GM12878 (cell line): ENCODE data around the gene TMEM186. TPM values are rescaled to one million over a fixed set of nuclear protein-coding genes. Genes with fewer than 3 reads are reported as not detected.

Experiments used
- ATAC-seq: fragments of 200-7000 bp; cut with Tn5 transposase; 3 replicates; pipeline ENCODE4 v1.9.1; 2020; ENCODE audit warnings: mild to moderate bottlenecking, moderate library complexity
- BruUV-seq: library from RNA; stranded (reverse); fragments of 400-500 nt; replicated peaks from 2 replicates; lab custom pipeline; 2021; lab: Mats Ljungman, UMichigan
- CTCF ChIA-PET: fragments of 300-600 bp; sonication (Branson Sonifier 250); formaldehyde crosslinking; extraction: SDS; loops from one replicate; lab custom pipeline; 2021; ENCODE audit warnings: inconsistent platforms; lab: Yijun Ruan, JAX
- POLR2A ChIA-PET: fragments of 350-600 bp; formaldehyde crosslinking; extraction: SDS; loops from one replicate; lab custom pipeline; 2021; ENCODE audit warnings: inconsistent platforms; lab: Charles Lee
- RAD21 ChIA-PET: fragments of 300-600 bp; sonication (Branson Sonifier 250); formaldehyde crosslinking; loops from one replicate; lab custom pipeline; 2023; ENCODE audit warnings: antibody characterized with exemption; ENCODE audit not compliant: unreplicated experiment; lab: Charles Lee
- SMC1A ChIA-PET: fragments of 300-600 bp; sonication (Branson Sonifier 250); formaldehyde crosslinking; loops from one replicate; lab custom pipeline; 2023; ENCODE audit not compliant: unreplicated experiment, uncharacterized antibody; lab: Charles Lee
- DNase-seq: peaks from one replicate; pipeline ENCODE4 v3.0.0-alpha.2; 2011; ENCODE audit warnings: low read depth, low spot score
- FAIRE-seq: peaks from 3 replicates; lab custom pipeline; 2011; peaks lifted over from hg19 to GRCh38; lab: Jason Lieb, UNC
- H2AFZ ChIP-seq: 2 replicates; pipeline ENCODE4 v1.6.0; 2011; ENCODE audit warnings: low read depth, low read length, control low read depth; ENCODE audit not compliant: control insufficient read depth
- H3K27ac ChIP-seq: 2 replicates; pipeline ENCODE4 v1.5.1; 2011; ENCODE audit warnings: control low read depth; ENCODE audit not compliant: control insufficient read depth, insufficient read depth
- H3K27me3 ChIP-seq, 2 experiments: replicated peaks in 1 of 2; 2 replicates each; pipeline versions ENCODE4 v1.6.0 to v1.6.1; 2011; ENCODE audit warnings: low read length in 1 of 2; ENCODE audit not compliant: control insufficient read depth in 2 of 2, insufficient read depth in 2 of 2
- H3K36me3 ChIP-seq, 2 experiments: 2 replicates each; pipeline ENCODE4 v1.5.1; 2011; ENCODE audit warnings: low read length in 1 of 2; ENCODE audit not compliant: control insufficient read depth in 2 of 2, insufficient read depth in 2 of 2
- H3K4me1 ChIP-seq: 2 replicates; pipeline ENCODE4 v1.6.1; 2011; ENCODE audit warnings: mild to moderate bottlenecking, low read length, moderate library complexity, mixed read lengths; ENCODE audit not compliant: control insufficient read depth, insufficient read depth
- H3K4me2 ChIP-seq: 2 replicates; pipeline ENCODE4 v1.6.0; 2011; ENCODE audit warnings: control low read depth; ENCODE audit not compliant: control insufficient read depth, insufficient read depth
- H3K4me3 ChIP-seq: fragments of 200-600 bp; sonication (generic); 2 replicates; pipeline ENCODE4 v1.5.1; 2016
- H3K79me2 ChIP-seq: 2 replicates; pipeline ENCODE4 v1.6.0; 2011; ENCODE audit warnings: low read length; ENCODE audit not compliant: control insufficient read depth, insufficient read depth
- H3K9ac ChIP-seq: 2 replicates; pipeline ENCODE4 v1.8.0; 2011; ENCODE audit warnings: low read length, control low read depth, mixed read lengths; ENCODE audit not compliant: control insufficient read depth, insufficient read depth
- H3K9me3 ChIP-seq: replicated peaks from 3 replicates; pipeline ENCODE4 v1.5.1; 2011; ENCODE audit warnings: mild to moderate bottlenecking, low read length; ENCODE audit not compliant: control insufficient read depth, insufficient read depth
- H4K20me1 ChIP-seq: 2 replicates; pipeline ENCODE4 v1.6.0; 2011; ENCODE audit not compliant: control insufficient read depth, insufficient read depth
- CREM ChIP-seq: IDR thresholded peaks from 2 replicates; pipeline ENCODE4 v1.6.1; 2014; ENCODE audit warnings: antibody characterized with exemption, low read depth
- HDAC6 ChIP-seq: fragments of 200-600 bp; sonication (generic); IDR thresholded peaks from one replicate; pipeline ENCODE4 v1.8.0; 2017; ENCODE audit warnings: antibody characterized with exemption; ENCODE audit not compliant: unreplicated experiment
- NRF1 ChIP-seq: conservative IDR thresholded peaks from 2 replicates; pipeline ENCODE4 v1.6.1; 2011; ENCODE audit warnings: mild to moderate bottlenecking, low read depth, low read length, improper control_type of control experiment
- SMARCA5 ChIP-seq: fragments of 450-650 bp; IDR thresholded peaks from 2 replicates; pipeline ENCODE4 v1.6.1; 2017; ENCODE audit warnings: mild to moderate bottlenecking
- TBL1XR1 ChIP-seq: IDR thresholded peaks from 2 replicates; pipeline ENCODE4 v1.6.1; 2012; ENCODE audit warnings: low read depth, low read length, improper control_type of control experiment
- ZNF217 ChIP-seq: fragments of 450-650 bp; IDR thresholded peaks from 2 replicates; pipeline ENCODE4 v1.6.1; 2017; ENCODE audit warnings: antibody characterized with exemption, mild to moderate bottlenecking
- WGBS: methylation state at CpG from one replicate; pipeline ENCODE4 v1.1.6; 2016; ENCODE audit warnings: low lambda C conversion rate; ENCODE audit not compliant: insufficient replicate concordance, insufficient coverage; ENCODE audit errors: missing lambda C conversion rate; 5-methylcytosine and 5-hydroxymethylcytosine counted together
- in situ Hi-C: fragments of 300-500 bp; cut with MboI; formaldehyde crosslinking; loops from 9 replicates; pipeline ENCODE4 v1.14.3; 2018; ENCODE audit warnings: mixed read lengths
- intact Hi-C: fragments of 100-400 bp; cut with micrococcal nuclease; formaldehyde crosslinking; loops from one replicate; pipeline ENCODE4 v1.14.2; 2022; ENCODE audit not compliant: unreplicated experiment
- polyA plus RNA-seq, 11 experiments: library from polyadenylated mRNA; depleted of rRNA in 4 of 11; unstranded in 6 of 11; stranded (reverse) in 5 of 11; fragments of >200 nt; fragmentation: Nextera tagmentation in 4 of 11; fragmentation: Illumina TruSeq in 1 of 11; extraction: Ambion mirVana in 4 of 11; extraction: Trizol in 1 of 11; gene quantifications; 1 replicate in 1 of 11; 2 replicates in 10 of 11; pipeline versions ENCODE4 v1.2.1 to v1.2.3, GENCODE V29; 2011 to 2016; ENCODE audit warnings: inconsistent platforms in 2 of 11, missing spikeins in 2 of 11, low read depth in 1 of 11
- total RNA-seq, 4 experiments: library from RNA; depleted of rRNA in 3 of 4; stranded (reverse); fragments of >200 nt in 3 of 4; fragmentation: Illumina TruSeq in 1 of 4; extraction: Trizol in 1 of 4; gene quantifications; 2 replicates each; pipeline versions ENCODE4 v1.2.1 to v1.2.3, GENCODE V29; 2013 to 2021
- TF ChIP-seq, protein P1 (sequence below): IDR thresholded peaks from 2 replicates; pipeline ENCODE4 v1.6.1; 2012; ENCODE audit warnings: improper control_type of control experiment, low read depth, low read length; ENCODE audit not compliant: insufficient replicate concordance

TMEM186 gene
- total and polyA plus RNA-seq, 10 of the 15 experiments (the other 5 are each of a cell fraction or from before 2014, with no cell fraction given) = 10.6 to 28.9 (median 17.0) TPM

- POLR2A ChIA-PET = no interaction called here
- H4K20me1 ChIP-seq = no peaks in the 10 kb centered on the region
- CTCF ChIA-PET = no interaction called here
- ATAC-seq = no peak
- WGBS = 0% methylated on average over 1 of the region's 1 CpG
- no peaks in the 10 kb centered on the region for H3K36me3 ChIP-seq
- RAD21 ChIA-PET = no interaction called here
- no peaks in the 10 kb centered on the region for H3K4me1 ChIP-seq
- no TSS peak for BruUV-seq
- no peak for FAIRE-seq
- no peak overlapping the region for H3K4me3 ChIP-seq
- H3K27me3 ChIP-seq = no peaks in the 10 kb centered on the region
- intact Hi-C loops (no loop called here), in situ Hi-C loops (no loop called here)
- H3K79me2 ChIP-seq = no peaks in the 10 kb centered on the region
- H3K9me3 ChIP-seq = no peaks in the 10 kb centered on the region; the same call in 2 of the 3 replicates
- DNase-seq = no peak
- no peak overlapping the region for H3K9ac ChIP-seq
- SMC1A ChIA-PET = no interaction called here
- no peak overlapping the region for H3K27ac ChIP-seq
- no peak overlapping the region for H3K4me2 ChIP-seq
- no peak overlapping the region for H2AFZ ChIP-seq
- no peak for TF ChIP-seq ZNF217
- TF ChIP-seq HDAC6 = no peak
- TF ChIP-seq CREM = no peak
- no peak for TF ChIP-seq SMARCA5
Measured at GRCh38 chr16:8775359-8775758, 22.1 kb downstream of the TMEM186 start.

GRCh38 chr16:8774208-8774607, 23.2 kb downstream of the TMEM186 start:
- Histone ChIP-seq H3K9ac (no peak overlapping the region), H3K4me2 (no peak overlapping the region), H4K20me1 (no peaks in the 10 kb centered on the region), H3K27ac (no peak overlapping the region), H3K4me3 (no peak overlapping the region), H3K79me2 (no peaks in the 10 kb centered on the region), H2AFZ (no peak overlapping the region), H3K9me3 (no peaks in the 10 kb centered on the region; the same call in 2 of the 3 replicates), H3K36me3 (no peaks in the 10 kb centered on the region), H3K4me1 (no peaks in the 10 kb centered on the region), H3K27me3 (no peaks in the 10 kb centered on the region)
- in situ Hi-C loops (no loop called here), intact Hi-C loops (no loop called here)
- ChIA-PET POLR2A (no interaction called here), CTCF (interaction anchor here (0.6 kb wide), 1 partner anchor 105 kb away, joined by 3 read pairs; no protein-coding TSS in a partner anchor), RAD21 (no interaction called here), SMC1A (interaction anchor here (1.2 kb wide), 1 partner anchor 16 kb away, joined by 3 read pairs; no protein-coding TSS in a partner anchor)
- FAIRE-seq (no peak), ATAC-seq (no peak), DNase-seq (no peak)
- 76% methylated on average over 11 of the region's 11 CpGs for WGBS
- BruUV-seq = no TSS peak
- TF ChIP-seq TBL1XR1 (no peak), NRF1 (no peak)
- TF ChIP-seq, protein P1, sequence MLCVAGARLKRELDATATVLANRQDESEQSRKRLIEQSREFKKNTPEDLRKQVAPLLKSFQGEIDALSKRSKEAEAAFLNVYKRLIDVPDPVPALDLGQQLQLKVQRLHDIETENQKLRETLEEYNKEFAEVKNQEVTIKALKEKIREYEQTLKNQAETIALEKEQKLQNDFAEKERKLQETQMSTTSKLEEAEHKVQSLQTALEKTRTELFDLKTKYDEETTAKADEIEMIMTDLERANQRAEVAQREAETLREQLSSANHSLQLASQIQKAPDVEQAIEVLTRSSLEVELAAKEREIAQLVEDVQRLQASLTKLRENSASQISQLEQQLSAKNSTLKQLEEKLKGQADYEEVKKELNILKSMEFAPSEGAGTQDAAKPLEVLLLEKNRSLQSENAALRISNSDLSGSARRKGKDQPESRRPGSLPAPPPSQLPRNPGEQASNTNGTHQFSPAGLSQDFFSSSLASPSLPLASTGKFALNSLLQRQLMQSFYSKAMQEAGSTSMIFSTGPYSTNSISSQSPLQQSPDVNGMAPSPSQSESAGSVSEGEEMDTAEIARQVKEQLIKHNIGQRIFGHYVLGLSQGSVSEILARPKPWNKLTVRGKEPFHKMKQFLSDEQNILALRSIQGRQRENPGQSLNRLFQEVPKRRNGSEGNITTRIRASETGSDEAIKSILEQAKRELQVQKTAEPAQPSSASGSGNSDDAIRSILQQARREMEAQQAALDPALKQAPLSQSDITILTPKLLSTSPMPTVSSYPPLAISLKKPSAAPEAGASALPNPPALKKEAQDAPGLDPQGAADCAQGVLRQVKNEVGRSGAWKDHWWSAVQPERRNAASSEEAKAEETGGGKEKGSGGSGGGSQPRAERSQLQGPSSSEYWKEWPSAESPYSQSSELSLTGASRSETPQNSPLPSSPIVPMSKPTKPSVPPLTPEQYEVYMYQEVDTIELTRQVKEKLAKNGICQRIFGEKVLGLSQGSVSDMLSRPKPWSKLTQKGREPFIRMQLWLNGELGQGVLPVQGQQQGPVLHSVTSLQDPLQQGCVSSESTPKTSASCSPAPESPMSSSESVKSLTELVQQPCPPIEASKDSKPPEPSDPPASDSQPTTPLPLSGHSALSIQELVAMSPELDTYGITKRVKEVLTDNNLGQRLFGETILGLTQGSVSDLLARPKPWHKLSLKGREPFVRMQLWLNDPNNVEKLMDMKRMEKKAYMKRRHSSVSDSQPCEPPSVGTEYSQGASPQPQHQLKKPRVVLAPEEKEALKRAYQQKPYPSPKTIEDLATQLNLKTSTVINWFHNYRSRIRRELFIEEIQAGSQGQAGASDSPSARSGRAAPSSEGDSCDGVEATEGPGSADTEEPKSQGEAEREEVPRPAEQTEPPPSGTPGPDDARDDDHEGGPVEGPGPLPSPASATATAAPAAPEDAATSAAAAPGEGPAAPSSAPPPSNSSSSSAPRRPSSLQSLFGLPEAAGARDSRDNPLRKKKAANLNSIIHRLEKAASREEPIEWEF = no peak
